Tibial nerve (tissue), 4 donors: Measurements from ENCODE around the gene NRG4. TPM values are rescaled to one million over a fixed set of nuclear protein-coding genes. Genes with fewer than 3 reads are reported as not detected.
"Not testable (repeated sequence)": the region's sequence is repeated elsewhere in the genome, so short reads cannot be mapped to it uniquely, and the experiment has no call there.

ENCODE experiments used
- DNase-seq, 2 donors: peaks; one replicate each; pipeline ENCODE4 v3.0.0-alpha.2; 2019; ENCODE audit warnings: low spot score in 2 of 2
- H3K27ac ChIP-seq, 4 donors: fragments of 200-600 bp; sonication (generic) in 3 of 4; one replicate each; pipeline ENCODE4 v1.5.1; 2017 to 2019; ENCODE audit warnings: mild to moderate bottlenecking in 1 of 4
- H3K27me3 ChIP-seq, 2 donors: fragments of 200-600 bp; sonication (generic) in 1 of 2; one replicate each; pipeline versions ENCODE4 v1.5.1 to v1.6.0; 2017 to 2019
- H3K36me3 ChIP-seq, 3 donors: fragments of 200-600 bp; sonication (generic); one replicate each; pipeline ENCODE4 v1.5.1; 2018 to 2019
- H3K4me1 ChIP-seq, 4 donors: fragments of 200-600 bp; sonication (generic) in 3 of 4; one replicate each; pipeline ENCODE4 v1.5.1; 2017 to 2019
- H3K4me3 ChIP-seq, 4 donors: fragments of 200-600 bp; sonication (generic) in 3 of 4; one replicate each; pipeline ENCODE4 v1.5.1; 2017 to 2019; ENCODE audit warnings: mild to moderate bottlenecking in 1 of 4, moderate library complexity in 1 of 4
- H3K9me3 ChIP-seq, 4 donors: fragments of 200-600 bp; sonication (generic) in 3 of 4; one replicate each; pipeline ENCODE4 v1.5.1; 2017 to 2019
- CTCF ChIP-seq, 5 experiments: fragments of 200-600 bp in 3 of 5; fragments of 450-650 bp in 2 of 5; sonication (generic) in 3 of 5; IDR thresholded peaks; one replicate each; pipeline ENCODE4 v1.5.1; 2016 to 2019; ENCODE audit warnings: antibody characterized with exemption in 5 of 5, mild to moderate bottlenecking in 3 of 5, moderate library complexity in 2 of 5
- EP300 ChIP-seq, 2 donors: sonication (generic); formaldehyde crosslinking; IDR thresholded peaks; one replicate each; pipeline ENCODE4 v1.6.1; 2017; ENCODE audit warnings: antibody characterized with exemption in 2 of 2, mild to moderate bottlenecking in 1 of 2
- POLR2A ChIP-seq, 2 donors: fragments of 450-650 bp; IDR thresholded peaks; one replicate each; pipeline ENCODE4 v1.6.1; 2017; ENCODE audit warnings: antibody characterized with exemption in 2 of 2, mild to moderate bottlenecking in 2 of 2, moderate library complexity in 2 of 2
- WGBS, 2 donors: methylation state at CpG; one replicate each; pipeline ENCODE4 v1.1.5; 2018; 5-methylcytosine and 5-hydroxymethylcytosine counted together
- total RNA-seq, 4 donors: library from RNA; depleted of rRNA; stranded (reverse); fragments of >200 nt; gene quantifications; one replicate each; pipeline ENCODE4 v1.1.0, GENCODE V29; 2016

The NRG4 gene
- total RNA-seq, 4 donors from 2014 or later: 0.44 TPM; not detected in 3

GRCh38 chr15:75989875-75990274 lies 22.3 kb downstream of the NRG4 start:
- Histone ChIP-seq H3K27me3 (no peaks in the 10 kb centered on the region), H3K27ac (no peak overlapping the region), H3K9me3 (peaks cover 0 to 7% (median 0%) of the 10 kb centered on the region in 4 donors), H3K36me3 (no peaks in the 10 kb centered on the region), H3K4me1 (no peaks in the 10 kb centered on the region), H3K4me3 (no peak overlapping the region)
- no peak for DNase-seq
- TF ChIP-seq POLR2A (IDR thresholded peaks at IDR 0.05) (no peak), EP300 (IDR thresholded peaks at IDR 0.05) (no peak), CTCF (IDR thresholded peaks at IDR 0.05) (no peak)
- 86 to 89% methylated on average over 7 of the region's 7 CpGs for WGBS, 2 donors

- TF ChIP-seq CTCF (IDR thresholded peaks at IDR 0.05) (no peak), POLR2A (IDR thresholded peaks at IDR 0.05) (no peak), EP300 (IDR thresholded peaks at IDR 0.05) (no peak)
- Histone ChIP-seq H3K4me3 (no peak overlapping the region), H3K27me3 (no peaks in the 10 kb centered on the region), H3K36me3 (no peaks in the 10 kb centered on the region), H3K4me1 (no peaks in the 10 kb centered on the region), H3K9me3 (peaks cover 0 to 7% (median 0%) of the 10 kb centered on the region in 4 donors), H3K27ac (no peak overlapping the region)
- DNase-seq: no peak
- WGBS, 2 donors: 64 to 67% methylated on average over 2 of the region's 2 CpGs
Observed at GRCh38 chr15:75989045-75989444, 23.2 kb downstream of the NRG4 start.

GRCh38 chr15:75985971-75986370 lies 26.3 kb downstream of the NRG4 start:
- no peak for DNase-seq
- no peaks in the 10 kb centered on the region for H3K27me3 ChIP-seq
- no peak overlapping the region for H3K27ac ChIP-seq
- WGBS, 2 donors: 67 to 78% methylated on average over 1 of the region's 1 CpG
- no peaks in the 10 kb centered on the region for H3K36me3 ChIP-seq
- TF ChIP-seq POLR2A (IDR thresholded peaks at IDR 0.05) (no peak), EP300 (IDR thresholded peaks at IDR 0.05) (no peak), CTCF (IDR thresholded peaks at IDR 0.05) (no peak)
- H3K9me3 ChIP-seq: no peaks in the 10 kb centered on the region
- no peak overlapping the region for H3K4me3 ChIP-seq
- no peaks in the 10 kb centered on the region for H3K4me1 ChIP-seq

- H3K9me3 ChIP-seq, H3K4me1 ChIP-seq, H3K27ac ChIP-seq, DNase-seq, H3K27me3 ChIP-seq, H3K36me3 ChIP-seq, H3K4me3 ChIP-seq: not testable (repeated sequence)
- 89 to 94% methylated on average over 3 of the region's 3 CpGs for WGBS, 2 donors
Observed at GRCh38 chr15:75984706-75985105, 27.5 kb downstream of the NRG4 start.

- Histone ChIP-seq H3K27me3 (no peaks in the 10 kb centered on the region), H3K36me3 (no peaks in the 10 kb centered on the region), H3K4me3 (no peak overlapping the region), H3K4me1 (no peaks in the 10 kb centered on the region), H3K27ac (no peak overlapping the region), H3K9me3 (peaks cover 0 to 2% (median 0%) of the 10 kb centered on the region in 4 donors)
- 69 to 85% methylated on average over 2 of the region's 2 CpGs for WGBS, 2 donors
- no peak for DNase-seq
- TF ChIP-seq CTCF (IDR thresholded peaks at IDR 0.05) (no peak), POLR2A (IDR thresholded peaks at IDR 0.05) (no peak), EP300 (IDR thresholded peaks at IDR 0.05) (no peak)
Observed at GRCh38 chr15:75982468-75982867, 29.8 kb downstream of the NRG4 start.
